ENCODE results near the gene ST6GALNAC2.

DNA sequence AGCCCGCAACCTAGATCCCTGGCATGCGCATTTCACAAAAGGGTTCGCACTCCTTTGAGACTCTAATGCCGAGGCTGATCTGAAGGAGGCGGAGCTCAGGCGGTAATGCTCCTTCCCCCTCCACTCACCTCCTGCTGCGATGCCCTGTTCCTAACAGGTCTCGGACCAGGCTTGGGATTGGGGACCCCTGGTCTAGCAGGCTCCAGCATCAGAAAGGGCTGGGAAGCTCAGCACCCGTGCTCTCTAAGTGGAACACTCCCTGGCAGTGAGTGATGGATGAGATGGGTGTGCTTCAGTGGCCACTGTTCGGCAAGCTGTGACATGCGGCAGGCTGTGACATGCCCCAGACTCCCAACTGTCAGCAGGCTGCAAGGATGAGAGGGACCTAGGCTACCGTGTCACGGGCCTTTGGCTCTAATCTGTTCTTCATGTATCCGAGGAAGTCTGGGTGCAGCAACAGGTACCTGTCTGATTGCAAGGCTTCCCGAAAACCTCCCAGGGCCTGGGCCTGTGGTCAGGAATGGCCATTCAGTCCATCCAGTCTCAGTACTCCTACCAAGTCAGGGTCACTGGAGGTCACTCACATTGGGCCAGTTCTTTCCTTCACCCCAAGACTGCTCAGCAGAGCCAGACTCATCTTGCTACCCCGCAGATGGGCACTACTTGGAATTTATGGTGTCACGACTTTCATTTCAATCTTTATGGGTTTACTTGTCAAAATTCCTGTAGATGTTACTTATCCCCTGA is 1.3 kb upstream of the ST6GALNAC2 start:
- TF ChIP-seq, protein P1, sequence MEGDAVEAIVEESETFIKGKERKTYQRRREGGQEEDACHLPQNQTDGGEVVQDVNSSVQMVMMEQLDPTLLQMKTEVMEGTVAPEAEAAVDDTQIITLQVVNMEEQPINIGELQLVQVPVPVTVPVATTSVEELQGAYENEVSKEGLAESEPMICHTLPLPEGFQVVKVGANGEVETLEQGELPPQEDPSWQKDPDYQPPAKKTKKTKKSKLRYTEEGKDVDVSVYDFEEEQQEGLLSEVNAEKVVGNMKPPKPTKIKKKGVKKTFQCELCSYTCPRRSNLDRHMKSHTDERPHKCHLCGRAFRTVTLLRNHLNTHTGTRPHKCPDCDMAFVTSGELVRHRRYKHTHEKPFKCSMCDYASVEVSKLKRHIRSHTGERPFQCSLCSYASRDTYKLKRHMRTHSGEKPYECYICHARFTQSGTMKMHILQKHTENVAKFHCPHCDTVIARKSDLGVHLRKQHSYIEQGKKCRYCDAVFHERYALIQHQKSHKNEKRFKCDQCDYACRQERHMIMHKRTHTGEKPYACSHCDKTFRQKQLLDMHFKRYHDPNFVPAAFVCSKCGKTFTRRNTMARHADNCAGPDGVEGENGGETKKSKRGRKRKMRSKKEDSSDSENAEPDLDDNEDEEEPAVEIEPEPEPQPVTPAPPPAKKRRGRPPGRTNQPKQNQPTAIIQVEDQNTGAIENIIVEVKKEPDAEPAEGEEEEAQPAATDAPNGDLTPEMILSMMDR (IDR thresholded peaks at IDR 0.05) = no peak
- no peak for TF ChIP-seq POLR2A (IDR thresholded peaks at IDR 0.05)

Measured in adrenal gland (tissue), 5 donors.